A673 (cell line): ENCODE results near the gene DNHD1. TPM values are rescaled to one million over a fixed set of nuclear protein-coding genes. Genes with fewer than 3 reads are reported as not detected.

Source experiments
- BruUV-seq: library from RNA; stranded (reverse); fragments of 400-500 nt; replicated peaks from 2 replicates; lab custom pipeline; 2021; lab: Mats Ljungman, UMichigan
- CTCF ChIA-PET: fragments of 300-600 bp; sonication (Branson Sonifier 250); formaldehyde crosslinking; loops from one replicate; lab custom pipeline; 2022; ENCODE audit warnings: antibody characterized with exemption; lab: Charles Lee
- POLR2A ChIA-PET: fragments of 300-600 bp; sonication (Branson Sonifier 250); formaldehyde crosslinking; loops from one replicate; lab custom pipeline; 2022; ENCODE audit warnings: antibody characterized with exemption; ENCODE audit not compliant: low non-redundant PET; lab: Charles Lee
- DNase-seq: peaks from one replicate; pipeline ENCODE4 v3.0.0-alpha.2; 2015; ENCODE audit warnings: low spot score
- H3K27ac ChIP-seq: fragments of 200-600 bp; sonication (generic); 2 replicates; pipeline ENCODE4 v1.5.1; 2016; ENCODE audit warnings: mixed run types, low read depth, mild to moderate bottlenecking, mixed read lengths, antibody characterized with exemption, low read length; ENCODE audit not compliant: poor library complexity, severe bottlenecking
- H3K27me3 ChIP-seq: fragments of 200-600 bp; sonication (generic); replicated peaks from 2 replicates; pipeline ENCODE4 v1.6.1; 2017; ENCODE audit warnings: mixed run types, low read depth, mild to moderate bottlenecking, mixed read lengths, antibody characterized with exemption, low read length; ENCODE audit not compliant: insufficient read depth, poor library complexity
- H3K36me3 ChIP-seq: fragments of 200-600 bp; sonication (generic); 2 replicates; pipeline ENCODE4 v1.6.1; 2016; ENCODE audit warnings: mixed run types, mild to moderate bottlenecking, mixed read lengths, antibody characterized with exemption, low read length; ENCODE audit not compliant: insufficient read depth, poor library complexity, severe bottlenecking
- H3K4me1 ChIP-seq: fragments of 200-600 bp; sonication (generic); 2 replicates; pipeline ENCODE4 v1.6.1; 2017; ENCODE audit warnings: mixed run types, mild to moderate bottlenecking, mixed read lengths, antibody characterized with exemption, low read length; ENCODE audit not compliant: insufficient read depth, poor library complexity, severe bottlenecking
- H3K4me3 ChIP-seq: fragments of 200-600 bp; sonication (generic); 2 replicates; pipeline ENCODE4 v1.5.1; 2016; ENCODE audit warnings: low read depth, mixed run types, mild to moderate bottlenecking, mixed read lengths, low read length; ENCODE audit not compliant: poor library complexity, severe bottlenecking
- H3K9me3 ChIP-seq: fragments of 200-600 bp; sonication (generic); 2 replicates; pipeline ENCODE4 v1.6.1; 2016; ENCODE audit warnings: mixed run types, low read depth, mild to moderate bottlenecking, mixed read lengths, antibody characterized with exemption, low read length; ENCODE audit not compliant: poor library complexity, severe bottlenecking
- EZH2 ChIP-seq: fragments of 200-600 bp; sonication (generic); IDR thresholded peaks from 2 replicates; pipeline ENCODE4 v1.6.1; 2017; ENCODE audit warnings: borderline replicate concordance, low read depth, mild to moderate bottlenecking, mixed read lengths, antibody characterized with exemption, low read length; ENCODE audit not compliant: poor library complexity, severe bottlenecking
- intact Hi-C: fragments of 100-400 bp; cut with micrococcal nuclease; formaldehyde crosslinking; loops from one replicate; pipeline ENCODE4 v1.10.0; 2022; ENCODE audit not compliant: unreplicated experiment
- total RNA-seq: library from RNA; stranded (reverse); gene quantifications from 2 replicates; pipeline ENCODE4 v1.2.3, GENCODE V29; 2021
- TF ChIP-seq, protein P1 (sequence below): fragments of 300-800, 200-600 bp; sonication (generic); conservative IDR thresholded peaks from 2 replicates; pipeline ENCODE4 v1.5.1; 2017; ENCODE audit warnings: low read depth, mild to moderate bottlenecking, antibody characterized with exemption, low read length, moderate library complexity, mixed read lengths

Gene DNHD1
- total RNA-seq, 1 experiment from 2014 or later: 20.1 TPM

DNA sequence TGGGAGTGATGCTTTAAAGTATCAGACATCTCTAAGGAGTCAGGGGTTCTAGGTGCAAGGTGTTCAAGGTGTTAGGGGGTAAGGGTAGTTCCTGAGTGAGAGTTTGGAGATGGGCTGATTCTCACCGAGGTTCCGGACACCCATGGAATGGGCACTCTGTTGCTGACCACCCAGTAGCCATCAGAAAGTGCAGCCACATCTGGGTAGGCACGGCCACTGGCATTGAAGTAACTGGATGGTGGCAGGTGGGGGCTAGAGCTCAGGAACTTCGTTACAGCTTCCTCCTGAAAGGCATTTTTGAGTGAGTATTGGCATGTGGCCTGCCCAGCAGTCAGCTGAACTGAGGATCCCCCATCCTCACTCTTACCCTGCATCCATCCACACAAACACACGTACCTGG, 118.0 kb downstream of the DNHD1 start:
- BruUV-seq: no TSS peak
- DNase-seq: no peak
- ChIA-PET POLR2A (no interaction called here), CTCF (no interaction called here)
- Histone ChIP-seq H3K9me3 (no peaks in the 10 kb centered on the region), H3K4me1 (peaks cover 14% of the 10 kb centered on the region), H3K4me3 (no peak overlapping the region), H3K36me3 (peaks cover 10% of the 10 kb centered on the region), H3K27me3 (no peaks in the 10 kb centered on the region), H3K27ac (no peak overlapping the region)
- no peak for TF ChIP-seq EZH2
- TF ChIP-seq, protein P1, sequence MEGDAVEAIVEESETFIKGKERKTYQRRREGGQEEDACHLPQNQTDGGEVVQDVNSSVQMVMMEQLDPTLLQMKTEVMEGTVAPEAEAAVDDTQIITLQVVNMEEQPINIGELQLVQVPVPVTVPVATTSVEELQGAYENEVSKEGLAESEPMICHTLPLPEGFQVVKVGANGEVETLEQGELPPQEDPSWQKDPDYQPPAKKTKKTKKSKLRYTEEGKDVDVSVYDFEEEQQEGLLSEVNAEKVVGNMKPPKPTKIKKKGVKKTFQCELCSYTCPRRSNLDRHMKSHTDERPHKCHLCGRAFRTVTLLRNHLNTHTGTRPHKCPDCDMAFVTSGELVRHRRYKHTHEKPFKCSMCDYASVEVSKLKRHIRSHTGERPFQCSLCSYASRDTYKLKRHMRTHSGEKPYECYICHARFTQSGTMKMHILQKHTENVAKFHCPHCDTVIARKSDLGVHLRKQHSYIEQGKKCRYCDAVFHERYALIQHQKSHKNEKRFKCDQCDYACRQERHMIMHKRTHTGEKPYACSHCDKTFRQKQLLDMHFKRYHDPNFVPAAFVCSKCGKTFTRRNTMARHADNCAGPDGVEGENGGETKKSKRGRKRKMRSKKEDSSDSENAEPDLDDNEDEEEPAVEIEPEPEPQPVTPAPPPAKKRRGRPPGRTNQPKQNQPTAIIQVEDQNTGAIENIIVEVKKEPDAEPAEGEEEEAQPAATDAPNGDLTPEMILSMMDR: no peak
- intact Hi-C loops: loop anchor here (5.0 to 10.0 kb wide), 2 partner anchors 148 to 230 kb away; no protein-coding TSS in a partner anchor

DNA sequence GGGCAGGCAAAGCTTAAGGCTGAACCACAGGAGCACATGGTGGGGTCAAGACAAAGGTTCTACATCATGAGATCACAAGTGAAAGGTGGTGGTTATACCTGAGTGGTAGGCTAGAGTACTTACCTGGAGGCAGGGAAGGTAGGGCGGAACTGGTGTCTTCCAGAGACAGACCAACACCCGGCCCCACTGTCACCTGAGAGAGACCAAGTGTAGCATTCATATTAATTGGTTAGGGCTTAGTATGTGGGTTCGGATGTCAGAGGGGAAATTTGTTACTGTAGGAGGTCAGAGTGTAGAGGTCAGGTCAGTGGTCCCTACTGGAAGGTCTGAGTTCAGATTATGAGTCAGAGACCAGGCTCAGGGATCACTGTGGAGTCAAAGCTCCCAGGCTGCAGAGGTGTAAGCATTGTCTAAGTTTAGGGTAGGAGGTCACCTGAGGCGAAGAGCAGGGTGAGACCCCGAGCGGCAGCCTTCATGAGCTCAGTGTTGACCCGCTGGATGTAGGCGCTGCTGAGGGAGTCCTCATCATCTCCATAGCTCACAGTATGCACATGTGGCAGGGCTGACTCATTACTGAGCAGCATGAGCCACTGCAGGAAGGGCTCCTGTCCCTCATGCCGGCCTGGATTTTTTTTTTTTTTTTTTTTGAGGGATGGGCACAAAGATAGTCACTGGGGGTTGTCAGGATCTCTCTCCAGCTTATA, 119.0 kb downstream of the DNHD1 start:
- Histone ChIP-seq H3K27me3 (no peaks in the 10 kb centered on the region), H3K27ac (no peak overlapping the region), H3K4me1 (peaks cover 13% of the 10 kb centered on the region), H3K4me3 (no peak overlapping the region), H3K36me3 (peaks cover under 1% of the 10 kb centered on the region), H3K9me3 (no peaks in the 10 kb centered on the region)
- ChIA-PET CTCF (interaction anchor here (0.5 kb wide), 1 partner anchor 302 kb away, joined by 3 read pairs; no protein-coding TSS in a partner anchor), POLR2A (no interaction called here)
- no TSS peak for BruUV-seq
- DNase-seq: no peak
- TF ChIP-seq, protein P1: no peak
- TF ChIP-seq EZH2: no peak
- intact Hi-C loops: loop anchor here (5.0 to 10.0 kb wide), 2 partner anchors 149 to 231 kb away; no protein-coding TSS in a partner anchor

DNA sequence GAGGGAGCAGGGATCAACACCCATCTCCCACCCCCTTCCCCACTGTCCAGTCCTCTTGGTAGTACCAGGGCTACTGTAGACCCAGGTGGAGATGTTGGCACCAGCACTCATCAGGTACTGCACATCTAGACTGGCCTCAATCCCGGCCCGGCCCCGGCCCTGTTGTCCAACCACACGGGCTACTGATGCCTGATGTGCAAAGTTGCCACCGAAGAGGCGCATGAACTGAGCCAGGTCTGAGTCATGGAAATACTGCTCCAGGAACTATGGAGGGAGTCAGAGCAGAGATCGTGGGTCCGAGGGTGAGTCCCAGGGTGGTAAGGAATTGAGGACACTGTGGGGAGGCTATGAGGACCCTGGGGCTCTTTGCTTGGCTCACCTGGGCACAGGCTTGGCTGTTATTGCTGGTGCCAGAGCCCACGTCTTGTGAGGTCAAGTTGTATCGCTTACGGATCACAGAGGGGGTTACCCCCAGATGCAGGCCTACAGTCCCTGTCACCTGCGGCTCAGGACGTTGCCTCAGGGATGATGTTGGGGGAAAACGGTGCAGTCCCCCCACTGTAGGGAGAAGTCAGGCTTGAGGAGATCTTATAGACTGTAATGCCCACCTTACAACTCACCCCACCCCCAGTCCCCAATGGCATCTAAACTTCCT, 119.6 kb downstream of the DNHD1 start:
- intact Hi-C loops: loop anchor here (5.0 to 10.0 kb wide), 2 partner anchors 149 to 232 kb away; no protein-coding TSS in a partner anchor
- CTCF ChIA-PET: interaction anchor here (0.6 kb wide), 1 partner anchor 67 kb away, joined by 3 read pairs; the partner anchor contains the start of gene MRPL17

More for the DNA sequence above, 119.6 kb downstream of the DNHD1 start:
- no peak for TF ChIP-seq EZH2
- TF ChIP-seq, protein P1: no peak
- Histone ChIP-seq H3K27ac (no peak overlapping the region), H3K27me3 (no peaks in the 10 kb centered on the region), H3K9me3 (no peaks in the 10 kb centered on the region), H3K36me3 (no peaks in the 10 kb centered on the region), H3K4me1 (peaks cover 10% of the 10 kb centered on the region), H3K4me3 (no peak overlapping the region)
- no peak for DNase-seq
- no TSS peak for BruUV-seq
- POLR2A ChIA-PET: interaction anchor here (0.5 to 0.9 kb wide), 2 partner anchors 272 to 914 kb away, joined by 3 read pairs; no protein-coding TSS in a partner anchor
